GM19035 (cell line): ENCODE results near the gene SIGLEC9.

Experiments
- ATAC-seq: cut with Tn5 transposase; IDR thresholded peaks from one replicate; pipeline ENCODE4 v1.9.1; 2021; ENCODE audit not compliant: unreplicated experiment

SIGLEC9 gene

DNA sequence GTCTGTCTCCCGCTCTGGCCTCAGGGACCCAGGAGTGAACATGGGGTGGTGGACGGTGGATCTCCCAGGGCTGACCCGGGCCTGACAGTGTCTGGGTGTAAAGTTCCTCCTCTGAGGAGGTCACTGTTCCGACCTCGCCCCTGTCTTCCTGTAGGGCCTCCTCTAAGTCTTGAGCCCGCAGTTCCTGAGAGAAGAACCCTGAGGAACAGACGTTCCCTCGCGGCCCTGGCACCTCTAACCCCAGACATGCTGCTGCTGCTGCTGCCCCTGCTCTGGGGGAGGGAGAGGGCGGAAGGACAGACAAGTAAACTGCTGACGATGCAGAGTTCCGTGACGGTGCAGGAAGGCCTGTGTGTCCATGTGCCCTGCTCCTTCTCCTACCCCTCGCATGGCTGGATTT is at the start of gene SIGLEC9:
SIGLEC9 (plus strand) TSS at position 178 of the 400 bp plus-strand sequence; CDS start at position 247, 69 bp downstream.
- ATAC-seq, result no peak

DNA sequence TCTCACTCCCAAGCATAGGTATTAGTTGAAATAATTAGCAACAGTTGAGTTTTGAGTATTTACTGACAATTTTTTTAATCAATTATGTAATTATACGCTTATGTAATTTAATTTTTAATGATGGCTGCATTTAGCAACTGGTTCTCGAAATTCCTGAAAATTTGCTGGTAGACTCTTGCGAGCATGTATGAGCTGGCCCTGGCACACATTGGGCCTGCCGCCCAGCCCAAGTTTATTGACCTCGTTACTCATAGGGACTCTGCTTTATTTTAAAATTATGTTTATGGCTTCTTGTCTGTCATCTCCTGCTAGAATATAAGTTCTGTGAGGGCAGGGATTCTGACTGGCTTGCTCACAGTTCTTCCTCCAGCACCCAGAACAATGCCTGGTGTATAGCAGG is 48.7 kb upstream of the SIGLEC9 start:
- no peak for ATAC-seq

DNA sequence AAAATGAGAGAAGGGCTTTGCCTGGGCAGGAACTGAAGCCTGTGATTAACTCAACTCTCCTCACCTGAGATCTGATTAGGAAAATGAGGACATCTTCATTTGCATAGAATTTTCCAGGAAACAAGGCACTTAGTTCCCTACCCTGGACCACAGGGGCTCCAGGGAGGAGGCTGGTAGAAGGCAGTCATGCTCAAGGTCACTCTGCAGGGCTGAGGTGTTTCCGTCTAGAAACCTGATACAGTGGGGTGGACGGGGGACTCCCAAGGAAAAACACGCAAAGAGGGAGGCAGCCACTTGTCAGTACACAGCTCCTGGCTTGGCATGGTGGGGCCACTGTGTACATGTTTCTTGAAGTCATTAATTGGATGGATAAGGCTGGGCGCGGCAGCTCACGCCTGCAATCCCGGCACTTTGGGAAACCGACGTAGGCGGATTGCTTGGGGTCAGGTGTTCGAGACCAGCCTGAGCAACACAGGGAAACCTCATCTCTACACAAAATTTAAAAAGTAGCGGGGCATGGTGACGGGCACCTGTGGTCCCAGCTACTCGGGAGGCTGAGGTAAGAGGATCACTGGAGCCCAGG is 48.0 kb upstream of the SIGLEC9 start:
- no peak for ATAC-seq

- no peak for ATAC-seq
Measured at GRCh38 chr19:51078104-51078503, 46.6 kb upstream of the SIGLEC9 start.

GRCh38 chr19:51078731-51079130 is 46.0 kb upstream of the SIGLEC9 start:
- ATAC-seq, result no peak

DNA sequence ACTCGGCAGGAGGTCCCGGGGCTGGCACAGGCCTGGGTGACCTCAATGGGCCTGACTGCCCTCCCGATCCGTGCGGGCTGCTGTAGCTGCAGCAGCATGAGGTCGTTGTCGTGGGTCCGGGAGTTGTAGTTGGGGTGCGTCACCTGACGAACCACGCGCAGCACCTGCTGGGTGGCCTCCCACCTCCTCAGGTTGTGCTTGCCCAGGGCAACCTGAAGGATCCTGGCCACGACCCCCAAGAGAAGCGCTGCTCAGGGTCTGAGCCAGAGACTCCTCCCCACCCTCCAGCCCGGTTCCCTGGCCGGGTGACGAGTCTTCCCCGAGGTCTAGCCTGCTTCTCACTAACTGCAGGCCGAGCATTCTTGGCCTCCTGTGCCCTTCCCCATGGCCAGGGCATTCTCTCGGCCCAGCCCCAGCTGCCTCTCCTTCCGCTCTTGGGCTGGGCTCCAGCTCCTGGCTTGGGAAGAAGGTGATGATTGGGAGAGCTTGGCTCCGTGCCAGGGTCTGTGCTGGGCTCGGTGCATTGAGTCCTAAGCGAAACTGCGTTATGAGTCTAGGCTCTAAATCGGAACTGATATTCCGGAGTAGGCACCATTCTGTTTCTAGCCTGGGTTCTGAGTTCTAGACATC is 45.1 kb upstream of the SIGLEC9 start:
- ATAC-seq, result no peak

GRCh38 chr19:51081476-51081875 is 43.2 kb upstream of the SIGLEC9 start:
- no peak for ATAC-seq

- no peak for ATAC-seq
Measured at GRCh38 chr19:51082611-51083010, 42.1 kb upstream of the SIGLEC9 start, which contains the start of gene KLK14. Gene KLK14 (minus strand): TSS chr19:51082887. CDS start chr19:51082614, 273 bp downstream.

GRCh38 chr19:51083181-51083580 is 41.5 kb upstream of the SIGLEC9 start:
- no peak for ATAC-seq

DNA sequence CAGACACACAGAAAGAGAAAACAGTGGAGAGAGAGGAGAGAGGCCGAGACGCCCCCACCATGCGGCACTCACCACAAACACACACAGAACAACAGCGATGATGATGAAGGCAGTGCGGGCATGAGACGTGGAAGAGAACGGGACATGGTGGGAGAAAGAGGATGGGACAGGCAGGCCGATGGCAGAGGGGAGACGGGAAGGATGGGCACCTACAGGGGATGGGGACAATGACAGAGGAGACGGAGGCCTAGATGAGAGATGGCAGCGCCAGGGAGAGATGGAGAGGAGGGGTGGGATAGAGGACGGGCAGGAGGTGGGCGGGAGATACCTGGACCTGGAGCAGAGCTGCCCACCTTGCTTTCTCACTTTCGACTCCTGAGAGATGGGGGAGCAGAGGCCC is 40.9 kb upstream of the SIGLEC9 start:
- no peak for ATAC-seq

DNA sequence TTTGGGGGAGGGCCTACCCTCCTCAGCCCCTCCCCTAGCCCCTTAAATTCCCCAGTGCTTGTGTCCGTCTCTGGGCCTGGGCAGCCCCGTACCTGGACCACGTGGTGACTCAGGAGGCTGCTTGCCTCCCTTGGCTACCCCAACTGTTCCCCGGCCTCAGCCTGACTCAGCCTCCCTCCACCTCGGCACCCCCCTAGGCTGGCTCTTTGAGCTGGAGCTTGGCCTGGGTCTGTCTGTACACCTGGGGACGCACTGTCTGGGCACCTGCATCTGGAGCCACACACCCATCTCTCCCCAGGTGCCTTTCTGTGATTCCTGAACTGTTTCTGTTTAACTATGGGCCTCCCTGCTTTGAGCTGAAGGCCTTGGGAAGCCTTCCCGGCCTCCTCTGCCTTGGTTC is 40.2 kb upstream of the SIGLEC9 start:
- ATAC-seq, result no peak

- no peak for ATAC-seq
Measured at GRCh38 chr19:51086153-51086850, 38.4 kb upstream of the SIGLEC9 start.

- no peak for ATAC-seq
Measured at GRCh38 chr19:51089786-51090185, 34.9 kb upstream of the SIGLEC9 start.

DNA sequence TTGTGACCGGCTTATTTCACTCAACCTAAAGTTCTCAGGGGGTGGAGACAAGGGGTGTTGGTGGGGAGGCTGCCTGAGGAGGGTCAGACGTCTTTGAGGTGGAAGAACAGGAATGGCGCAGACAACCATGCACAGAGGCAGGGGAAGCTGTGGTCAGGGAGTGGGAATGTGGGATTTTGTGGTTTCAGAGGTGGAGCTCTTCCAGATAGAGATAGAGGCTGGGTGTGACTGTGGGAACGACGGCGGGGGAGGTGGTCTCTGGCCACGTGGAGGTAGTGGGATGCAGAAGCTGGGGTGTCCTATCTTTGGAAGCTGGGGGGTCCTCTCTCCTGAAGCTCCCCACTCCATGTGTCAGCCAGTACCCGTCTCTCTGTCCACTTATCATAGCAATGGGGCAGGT is 34.2 kb upstream of the SIGLEC9 start:
- ATAC-seq, result no peak

GRCh38 chr19:51091126-51091525 is 33.6 kb upstream of the SIGLEC9 start:
- ATAC-seq, result no peak

- ATAC-seq, result no peak
Measured at GRCh38 chr19:51091895-51092873, 32.5 kb upstream of the SIGLEC9 start.

DNA sequence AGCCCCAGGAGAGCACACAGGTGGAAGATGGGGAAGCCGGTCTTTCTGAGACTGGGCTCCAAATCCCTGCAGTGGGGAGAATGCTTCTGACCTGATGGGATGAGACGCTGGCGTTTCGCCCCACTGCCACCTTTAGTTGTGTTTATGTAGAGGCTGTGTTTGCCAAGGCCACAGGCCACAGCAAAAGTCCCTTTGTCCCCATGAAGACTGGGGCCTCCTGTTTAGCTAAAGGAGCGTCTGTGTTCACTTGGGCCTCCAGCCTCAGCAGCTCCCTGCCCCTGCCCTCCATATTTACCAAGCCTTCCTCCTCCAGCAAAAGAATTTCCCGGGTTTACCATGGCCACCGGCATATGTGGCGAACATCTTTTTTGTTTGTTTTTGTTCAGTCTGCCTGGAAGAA is 31.6 kb upstream of the SIGLEC9 start:
- ATAC-seq, result no peak

- no peak for ATAC-seq
Measured at GRCh38 chr19:51093510-51094345, 31.0 kb upstream of the SIGLEC9 start.

- ATAC-seq, result no peak
Measured at GRCh38 chr19:51094696-51095279, 29.9 kb upstream of the SIGLEC9 start.
